ENCODE results near the gene SLC44A1.
A peak's percentile ranks its signal among the peaks of the same experiment; 100 is the strongest.

The SLC44A1 gene

DNA sequence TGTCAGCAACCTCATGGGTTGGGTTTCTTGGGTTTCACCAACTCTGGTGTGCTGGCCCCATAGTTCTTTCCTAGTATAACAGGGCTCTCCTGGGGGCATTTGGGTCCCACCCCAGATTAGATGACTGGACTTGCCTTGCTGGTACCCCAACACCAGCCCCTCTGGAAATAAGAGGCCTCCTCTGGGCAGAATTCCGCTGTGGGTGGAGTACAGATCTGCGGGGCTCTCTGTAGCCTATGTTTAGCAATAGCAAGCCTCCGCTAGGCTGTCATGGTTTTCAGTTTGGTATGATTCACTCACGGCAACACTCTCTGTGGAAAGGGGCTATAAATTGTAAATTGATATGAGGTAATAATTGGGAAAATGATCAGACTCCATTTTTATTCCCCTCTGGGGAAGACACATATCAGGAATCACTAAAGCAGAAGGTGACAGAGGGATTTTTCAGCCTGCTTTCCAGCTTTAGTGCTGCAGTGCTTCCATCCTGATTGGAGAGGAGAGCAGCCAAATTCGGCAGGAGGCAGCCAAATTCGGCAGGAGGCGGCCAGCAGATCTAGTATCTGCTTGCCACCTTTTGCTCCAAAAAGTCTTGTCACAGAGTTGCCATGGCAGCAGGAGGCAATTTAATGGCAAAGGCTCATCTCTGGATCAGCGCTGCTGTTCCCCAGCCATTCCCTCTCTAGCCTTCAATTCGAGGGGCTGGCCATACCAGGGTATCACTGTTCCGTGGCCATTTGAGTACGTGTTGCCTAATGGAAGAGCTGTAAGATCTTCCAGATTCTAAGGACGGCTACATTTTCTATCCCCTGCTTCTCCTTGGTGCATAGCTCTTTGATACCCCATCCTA lies 84.6 kb downstream of the SLC44A1 start:
- H3K4me1 ChIP-seq (ENCODE audit: control insufficient read depth in 5 of 5, insufficient read depth in 5 of 5, low read length in 5 of 5): peaks cover 0 to 14% (median 7%) of the 10 kb centered on the region in 5 donors
- no peak overlapping the region for H3K9ac ChIP-seq (ENCODE audit: low read length in 5 of 5)

GRCh38 chr9:105329719-105330062 lies 85.2 kb downstream of the SLC44A1 start:
- H3K9ac ChIP-seq (ENCODE audit: low read length in 5 of 5): no peak overlapping the region
- H3K4me3 ChIP-seq (ENCODE audit: low read depth in 1 of 5, low read length in 5 of 5): peak overlapping the region in 2 of 5 donors; percentile 54 to 57
- H3K4me1 ChIP-seq (ENCODE audit: control insufficient read depth in 5 of 5, insufficient read depth in 5 of 5, low read length in 5 of 5): peaks cover 0 to 14% (median 7%) of the 10 kb centered on the region in 5 donors
- no peaks in the 10 kb centered on the region for H3K27me3 ChIP-seq (ENCODE audit: control insufficient read depth in 5 of 5, insufficient read depth in 4 of 5, low read length in 5 of 5)
- H3K27ac ChIP-seq (ENCODE audit: low read depth, low read length): peak overlapping the region; percentile 20
- no peaks in the 10 kb centered on the region for H3K36me3 ChIP-seq (ENCODE audit: control insufficient read depth in 5 of 5, insufficient read depth in 5 of 5, low read length in 5 of 5)
- no peaks in the 10 kb centered on the region for H3K9me3 ChIP-seq (ENCODE audit: control insufficient read depth in 5 of 5, low read length in 5 of 5)

More for the DNA sequence above, 84.6 kb downstream of the SLC44A1 start:
- Histone ChIP-seq H3K27ac (ENCODE audit: low read depth, low read length) (peak overlapping the region; percentile 35), H3K9me3 (ENCODE audit: control insufficient read depth in 5 of 5, low read length in 5 of 5) (no peaks in the 10 kb centered on the region), H3K27me3 (ENCODE audit: control insufficient read depth in 5 of 5, insufficient read depth in 4 of 5, low read length in 5 of 5) (no peaks in the 10 kb centered on the region), H3K4me3 (ENCODE audit: low read depth in 1 of 5, low read length in 5 of 5) (peak overlapping the region; percentile 19 to 57 (median 41)), H3K36me3 (ENCODE audit: control insufficient read depth in 5 of 5, insufficient read depth in 5 of 5, low read length in 5 of 5) (no peaks in the 10 kb centered on the region)

DNA sequence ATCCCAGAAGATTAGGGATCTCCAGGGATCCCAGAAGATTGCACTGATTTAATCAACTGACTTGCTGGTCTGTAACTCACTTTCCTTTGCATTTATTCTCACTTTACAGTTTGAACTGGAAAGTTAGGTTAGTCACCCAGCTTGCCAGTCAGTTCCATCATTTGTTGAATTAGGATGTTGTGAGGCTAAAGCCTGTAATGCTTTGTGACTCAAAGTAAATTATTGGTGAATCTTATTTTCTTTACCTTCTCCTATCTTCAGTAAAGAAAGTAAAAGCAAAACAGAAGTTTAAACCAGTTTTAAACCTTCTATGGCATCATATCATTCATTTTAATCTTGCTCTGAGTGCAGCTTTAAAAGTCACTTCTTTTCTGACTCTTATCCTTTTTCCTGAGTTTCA lies 85.8 kb downstream of the SLC44A1 start:
- Histone ChIP-seq H3K27ac (ENCODE audit: low read depth, low read length) (no peak overlapping the region), H3K36me3 (ENCODE audit: control insufficient read depth in 5 of 5, insufficient read depth in 5 of 5, low read length in 5 of 5) (no peaks in the 10 kb centered on the region), H3K9ac (ENCODE audit: low read length in 5 of 5) (no peak overlapping the region), H3K9me3 (ENCODE audit: control insufficient read depth in 5 of 5, low read length in 5 of 5) (no peaks in the 10 kb centered on the region), H3K27me3 (ENCODE audit: control insufficient read depth in 5 of 5, insufficient read depth in 4 of 5, low read length in 5 of 5) (no peaks in the 10 kb centered on the region), H3K4me1 (ENCODE audit: control insufficient read depth in 5 of 5, insufficient read depth in 5 of 5, low read length in 5 of 5) (peaks cover 0 to 14% (median 7%) of the 10 kb centered on the region in 5 donors), H3K4me3 (ENCODE audit: low read depth in 1 of 5, low read length in 5 of 5) (no peak overlapping the region)

GRCh38 chr9:105330755-105331154 lies 86.3 kb downstream of the SLC44A1 start:
- H3K4me3 ChIP-seq (ENCODE audit: low read depth in 1 of 5, low read length in 5 of 5): no peak overlapping the region
- H3K4me1 ChIP-seq (ENCODE audit: control insufficient read depth in 5 of 5, insufficient read depth in 5 of 5, low read length in 5 of 5): peaks cover 0 to 14% (median 7%) of the 10 kb centered on the region in 5 donors
- no peaks in the 10 kb centered on the region for H3K9me3 ChIP-seq (ENCODE audit: control insufficient read depth in 5 of 5, low read length in 5 of 5)
- no peak overlapping the region for H3K27ac ChIP-seq (ENCODE audit: low read depth, low read length)
- no peaks in the 10 kb centered on the region for H3K36me3 ChIP-seq (ENCODE audit: control insufficient read depth in 5 of 5, insufficient read depth in 5 of 5, low read length in 5 of 5)
- no peak overlapping the region for H3K9ac ChIP-seq (ENCODE audit: low read length in 5 of 5)
- no peaks in the 10 kb centered on the region for H3K27me3 ChIP-seq (ENCODE audit: control insufficient read depth in 5 of 5, insufficient read depth in 4 of 5, low read length in 5 of 5)

DNA sequence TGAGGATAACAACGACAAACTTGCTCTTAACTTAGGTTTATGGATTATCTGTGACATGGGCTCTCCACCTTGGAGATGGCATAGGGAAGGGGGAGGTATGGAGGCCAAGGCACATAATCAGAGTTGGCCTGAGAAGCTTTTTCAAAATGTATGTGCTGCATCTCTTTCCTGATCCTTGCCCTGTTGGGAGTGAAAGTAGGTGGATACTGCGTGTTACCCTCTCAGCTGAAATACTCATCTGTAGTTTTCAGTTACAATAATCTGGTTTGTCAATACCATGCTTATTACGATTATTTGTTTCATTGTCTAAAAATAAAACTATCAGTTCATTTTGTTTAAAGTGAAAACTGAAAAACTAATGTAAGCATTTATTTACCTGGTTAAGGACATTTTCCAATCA lies 86.7 kb downstream of the SLC44A1 start:
- H3K4me3 ChIP-seq (ENCODE audit: low read depth in 1 of 5, low read length in 5 of 5): no peak overlapping the region
- H3K27ac ChIP-seq (ENCODE audit: low read depth, low read length): no peak overlapping the region
- H3K36me3 ChIP-seq (ENCODE audit: control insufficient read depth in 5 of 5, insufficient read depth in 5 of 5, low read length in 5 of 5): no peaks in the 10 kb centered on the region
- no peak overlapping the region for H3K9ac ChIP-seq (ENCODE audit: low read length in 5 of 5)
- no peaks in the 10 kb centered on the region for H3K9me3 ChIP-seq (ENCODE audit: control insufficient read depth in 5 of 5, low read length in 5 of 5)
- H3K27me3 ChIP-seq (ENCODE audit: control insufficient read depth in 5 of 5, insufficient read depth in 4 of 5, low read length in 5 of 5): no peaks in the 10 kb centered on the region
- H3K4me1 ChIP-seq (ENCODE audit: control insufficient read depth in 5 of 5, insufficient read depth in 5 of 5, low read length in 5 of 5): peaks cover 0 to 14% (median 7%) of the 10 kb centered on the region in 5 donors

DNA sequence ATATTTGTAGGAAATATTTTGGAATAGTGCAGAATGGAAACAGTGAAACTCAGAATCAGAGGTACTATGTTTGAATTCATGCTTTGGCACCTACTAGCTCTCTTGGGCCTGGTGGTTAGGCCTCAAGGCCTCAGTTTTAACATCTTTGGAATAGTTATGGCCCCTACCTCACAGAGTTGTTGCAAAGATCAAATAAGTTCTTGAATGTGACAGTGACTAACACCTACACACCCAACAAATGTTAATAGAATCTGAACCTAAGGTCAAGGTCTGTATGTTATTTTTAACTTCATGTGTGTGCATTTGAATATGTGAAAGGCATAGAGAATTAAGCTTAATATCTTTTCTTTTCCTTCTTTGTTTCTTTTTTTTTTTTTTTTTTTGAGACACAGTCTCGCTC lies 87.3 kb downstream of the SLC44A1 start:
- Histone ChIP-seq H3K4me3 (ENCODE audit: low read depth in 1 of 5, low read length in 5 of 5) (no peak overlapping the region), H3K27me3 (ENCODE audit: control insufficient read depth in 5 of 5, insufficient read depth in 4 of 5, low read length in 5 of 5) (no peaks in the 10 kb centered on the region), H3K36me3 (ENCODE audit: control insufficient read depth in 5 of 5, insufficient read depth in 5 of 5, low read length in 5 of 5) (peaks cover 0 to 5% (median 3%) of the 10 kb centered on the region in 5 donors), H3K9ac (ENCODE audit: low read length in 5 of 5) (no peak overlapping the region), H3K27ac (ENCODE audit: low read depth, low read length) (no peak overlapping the region), H3K4me1 (ENCODE audit: control insufficient read depth in 5 of 5, insufficient read depth in 5 of 5, low read length in 5 of 5) (peaks cover 0 to 14% (median 7%) of the 10 kb centered on the region in 5 donors), H3K9me3 (ENCODE audit: control insufficient read depth in 5 of 5, low read length in 5 of 5) (no peaks in the 10 kb centered on the region)

GRCh38 chr9:105332471-105332870 lies 88.0 kb downstream of the SLC44A1 start:
- no peak overlapping the region for H3K9ac ChIP-seq (ENCODE audit: low read length in 5 of 5)
- peak overlapping the region; percentile 14 for H3K27ac ChIP-seq (ENCODE audit: low read depth, low read length)
- no peaks in the 10 kb centered on the region for H3K27me3 ChIP-seq (ENCODE audit: control insufficient read depth in 5 of 5, insufficient read depth in 4 of 5, low read length in 5 of 5)
- H3K9me3 ChIP-seq (ENCODE audit: control insufficient read depth in 5 of 5, low read length in 5 of 5): no peaks in the 10 kb centered on the region
- peaks cover 0 to 14% (median 7%) of the 10 kb centered on the region in 5 donors for H3K4me1 ChIP-seq (ENCODE audit: control insufficient read depth in 5 of 5, insufficient read depth in 5 of 5, low read length in 5 of 5)
- peaks cover 3 to 10% (median 5%) of the 10 kb centered on the region in 5 donors for H3K36me3 ChIP-seq (ENCODE audit: control insufficient read depth in 5 of 5, insufficient read depth in 5 of 5, low read length in 5 of 5)
- H3K4me3 ChIP-seq (ENCODE audit: low read depth in 1 of 5, low read length in 5 of 5): no peak overlapping the region

DNA sequence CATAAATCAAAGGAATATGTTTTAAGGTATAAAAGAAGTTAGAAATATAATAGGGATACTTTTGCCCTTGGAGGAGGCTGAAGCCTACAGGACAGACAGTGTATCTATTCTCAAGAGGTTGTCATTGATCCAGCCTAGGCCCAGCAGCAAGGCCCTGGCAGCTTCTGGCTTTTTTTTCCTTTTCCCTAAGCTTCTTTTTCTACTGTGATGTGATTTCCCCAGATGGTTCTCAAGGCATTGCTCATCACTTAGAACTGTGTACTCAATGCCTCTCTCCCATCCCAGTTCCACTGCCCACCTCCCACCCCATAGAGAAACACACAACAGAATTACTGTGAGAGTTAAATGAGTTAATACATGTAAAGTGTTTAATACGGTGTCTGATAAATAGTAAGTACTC lies 88.6 kb downstream of the SLC44A1 start:
- Histone ChIP-seq H3K27ac (ENCODE audit: low read depth, low read length) (peak overlapping the region; percentile 14), H3K36me3 (ENCODE audit: control insufficient read depth in 5 of 5, insufficient read depth in 5 of 5, low read length in 5 of 5) (peaks cover 3 to 14% (median 5%) of the 10 kb centered on the region in 5 donors), H3K27me3 (ENCODE audit: control insufficient read depth in 5 of 5, insufficient read depth in 4 of 5, low read length in 5 of 5) (no peaks in the 10 kb centered on the region), H3K9ac (ENCODE audit: low read length in 5 of 5) (no peak overlapping the region), H3K4me1 (ENCODE audit: control insufficient read depth in 5 of 5, insufficient read depth in 5 of 5, low read length in 5 of 5) (peaks cover 0 to 14% (median 7%) of the 10 kb centered on the region in 5 donors), H3K9me3 (ENCODE audit: control insufficient read depth in 5 of 5, low read length in 5 of 5) (no peaks in the 10 kb centered on the region), H3K4me3 (ENCODE audit: low read depth in 1 of 5, low read length in 5 of 5) (no peak overlapping the region)

GRCh38 chr9:105333811-105334210 lies 89.4 kb downstream of the SLC44A1 start:
- Histone ChIP-seq H3K4me1 (ENCODE audit: control insufficient read depth in 5 of 5, insufficient read depth in 5 of 5, low read length in 5 of 5) (peaks cover 0 to 14% (median 7%) of the 10 kb centered on the region in 5 donors), H3K27ac (ENCODE audit: low read depth, low read length) (no peak overlapping the region)

GRCh38 chr9:105338308-105338707 lies 93.9 kb downstream of the SLC44A1 start:
- H3K9ac ChIP-seq (ENCODE audit: low read length in 5 of 5): no peak overlapping the region
- peaks cover 3 to 14% (median 5%) of the 10 kb centered on the region in 5 donors for H3K36me3 ChIP-seq (ENCODE audit: control insufficient read depth in 5 of 5, insufficient read depth in 5 of 5, low read length in 5 of 5)
- peaks cover 0 to 15% (median 12%) of the 10 kb centered on the region in 5 donors for H3K4me1 ChIP-seq (ENCODE audit: control insufficient read depth in 5 of 5, insufficient read depth in 5 of 5, low read length in 5 of 5)
- H3K9me3 ChIP-seq (ENCODE audit: control insufficient read depth in 5 of 5, low read length in 5 of 5): no peaks in the 10 kb centered on the region
- no peak overlapping the region for H3K27ac ChIP-seq (ENCODE audit: low read depth, low read length)
- H3K27me3 ChIP-seq (ENCODE audit: control insufficient read depth in 5 of 5, insufficient read depth in 4 of 5, low read length in 5 of 5): no peaks in the 10 kb centered on the region
- H3K4me3 ChIP-seq (ENCODE audit: low read depth in 1 of 5, low read length in 5 of 5): no peak overlapping the region

More at GRCh38 chr9:105333811-105334210, 89.4 kb downstream of the SLC44A1 start:
- Histone ChIP-seq H3K9ac (ENCODE audit: low read length in 5 of 5) (no peak overlapping the region), H3K36me3 (ENCODE audit: control insufficient read depth in 5 of 5, insufficient read depth in 5 of 5, low read length in 5 of 5) (peaks cover 3 to 14% (median 5%) of the 10 kb centered on the region in 5 donors), H3K27me3 (ENCODE audit: control insufficient read depth in 5 of 5, insufficient read depth in 4 of 5, low read length in 5 of 5) (no peaks in the 10 kb centered on the region), H3K9me3 (ENCODE audit: control insufficient read depth in 5 of 5, low read length in 5 of 5) (no peaks in the 10 kb centered on the region), H3K4me3 (ENCODE audit: low read depth in 1 of 5, low read length in 5 of 5) (no peak overlapping the region)

Measured in subcutaneous abdominal adipose tissue (tissue), 5 donors.